HEK293 (cell line): ENCODE measurements around the gene SARS1.

Source experiments
- CTCF ChIP-seq: fragments of 450-650 bp; formaldehyde crosslinking; IDR thresholded peaks from 2 replicates; pipeline ENCODE4 v1.5.1; 2016; ENCODE audit warnings: missing biosample characterization, missing genetic modification characterization
- ZFP41 ChIP-seq: fragments of 450-650 bp; formaldehyde crosslinking; IDR thresholded peaks from 2 replicates; pipeline ENCODE4 v1.5.1; 2016; ENCODE audit warnings: missing biosample characterization, missing genetic modification characterization, borderline replicate concordance

GRCh38 chr1:109198043-109198695 lies 15.5 kb upstream of the SARS1 start:
- TF ChIP-seq ZFP41 (tag by site-specific recombination) (no peak), CTCF (tag by site-specific recombination) (no peak)
